Activated naive CD4-positive, alpha-beta T cell treated with anti-CD3 and anti-CD28 coated beads, Interleukin-2, amount 50 U/mL, for 16 hours (primary cell): Measurements from ENCODE around the gene APBA2.

ENCODE experiments used
- DNase-seq: peaks from one replicate; pipeline ENCODE4 v3.0.0-alpha.2; 2020

APBA2 gene

DNA sequence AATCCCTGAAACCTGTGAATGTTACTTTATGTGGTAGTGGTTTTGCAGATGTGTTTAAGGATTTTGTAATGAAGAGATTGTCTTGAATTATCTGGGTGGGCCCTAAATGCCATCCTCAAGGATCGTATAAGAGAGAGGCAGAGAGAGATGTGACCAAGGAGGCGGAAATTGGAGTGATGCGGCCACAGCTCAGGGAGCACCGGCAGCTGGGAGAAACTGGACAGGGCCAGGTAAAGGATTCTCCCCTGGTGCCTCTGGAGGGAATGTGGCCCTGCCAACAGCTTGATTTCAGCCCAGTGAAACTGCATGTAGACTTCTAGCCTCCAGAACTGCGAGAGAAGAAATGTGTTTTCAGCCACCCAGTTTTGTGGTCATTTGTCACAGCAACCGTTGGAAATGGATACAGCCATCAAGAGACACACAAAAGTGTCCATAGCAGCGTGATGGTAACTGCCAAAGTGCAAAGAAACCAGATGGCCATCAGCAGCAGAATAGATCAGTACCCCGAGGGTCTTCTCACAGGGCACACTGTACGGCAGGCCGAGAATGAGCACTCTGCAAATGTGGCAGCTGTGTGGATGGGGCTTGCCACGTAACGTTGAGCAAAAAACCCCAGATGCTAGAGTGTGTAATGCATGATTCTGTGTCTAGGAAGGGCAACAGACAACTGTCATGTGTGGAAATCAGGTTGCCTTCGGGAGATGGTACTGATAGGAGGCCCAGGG, 12.2 kb downstream of the APBA2 start:
- no peak for DNase-seq

DNA sequence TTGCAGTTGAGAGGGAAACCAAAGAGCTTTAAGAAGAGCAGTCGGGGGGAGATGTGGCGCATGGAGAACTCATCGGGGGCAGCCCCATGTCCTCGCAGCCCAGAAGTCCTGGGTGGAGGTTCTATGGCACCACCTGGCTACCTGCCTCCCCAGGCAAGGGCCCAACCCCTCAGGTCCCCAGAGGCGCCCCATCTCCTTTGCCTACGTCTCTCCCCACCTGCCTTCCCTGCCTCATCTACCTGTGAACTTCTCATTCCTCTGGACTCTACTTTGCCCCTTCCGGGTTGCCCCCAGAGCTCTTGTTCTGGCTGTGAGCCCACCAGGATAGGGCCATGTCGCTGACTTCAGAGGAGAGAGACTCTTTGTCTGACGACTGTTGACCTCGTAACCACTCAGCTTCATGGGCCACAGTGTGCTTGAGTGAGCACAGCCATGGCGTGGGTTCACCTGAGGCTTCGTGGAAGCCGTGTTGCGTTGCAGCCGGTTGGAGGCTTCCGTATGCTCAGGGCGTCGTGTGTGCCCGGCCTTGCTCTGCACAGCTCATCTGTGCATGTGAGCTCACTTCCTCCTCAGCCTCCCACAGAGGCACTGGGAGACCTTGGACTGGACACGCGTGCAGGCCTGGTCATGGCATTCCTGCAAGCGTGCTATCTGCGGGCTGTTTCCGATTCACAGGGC, 13.4 kb downstream of the APBA2 start:
- no peak for DNase-seq

DNA sequence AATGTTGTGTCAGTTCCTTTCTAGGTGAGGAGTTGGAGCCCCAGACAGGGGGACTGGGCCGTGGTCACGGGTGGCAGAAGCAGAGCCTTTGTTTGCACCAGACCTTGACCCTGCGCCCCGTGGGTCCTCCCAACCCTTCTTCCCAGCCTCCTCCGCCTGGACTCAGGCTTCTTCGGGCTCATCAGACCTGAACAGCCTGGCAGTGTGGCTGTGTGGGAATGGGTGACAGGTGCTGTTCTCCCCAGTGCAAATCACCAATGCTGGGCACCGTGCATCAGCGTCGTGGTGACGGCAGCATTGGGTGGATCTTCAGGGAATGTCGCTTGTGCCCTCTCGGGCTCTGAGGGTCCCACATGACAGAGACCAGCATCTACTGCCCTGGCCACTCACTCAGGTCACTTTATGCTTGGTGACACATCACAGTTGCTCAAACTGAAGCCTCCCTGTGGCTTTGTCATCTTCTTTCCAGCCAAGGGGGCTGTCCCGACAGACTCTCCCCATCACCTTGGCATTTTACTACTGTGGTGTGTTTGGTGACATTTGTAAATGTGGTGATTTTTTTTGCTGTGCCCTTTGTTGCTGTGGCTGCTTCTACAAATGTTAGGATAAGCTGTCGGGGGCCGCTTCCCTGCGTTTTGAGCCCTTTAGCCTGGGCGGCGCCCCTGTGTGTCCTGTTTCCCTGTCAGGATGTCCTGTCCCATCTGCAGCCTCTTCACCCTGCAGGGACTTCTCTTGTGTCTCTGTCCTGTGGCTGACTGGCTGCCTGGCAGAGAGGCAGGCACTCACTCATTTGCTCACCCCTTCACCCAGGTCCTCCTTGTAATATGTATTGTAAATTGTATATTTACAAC, 14.5 kb downstream of the APBA2 start:
- no peak for DNase-seq

DNA sequence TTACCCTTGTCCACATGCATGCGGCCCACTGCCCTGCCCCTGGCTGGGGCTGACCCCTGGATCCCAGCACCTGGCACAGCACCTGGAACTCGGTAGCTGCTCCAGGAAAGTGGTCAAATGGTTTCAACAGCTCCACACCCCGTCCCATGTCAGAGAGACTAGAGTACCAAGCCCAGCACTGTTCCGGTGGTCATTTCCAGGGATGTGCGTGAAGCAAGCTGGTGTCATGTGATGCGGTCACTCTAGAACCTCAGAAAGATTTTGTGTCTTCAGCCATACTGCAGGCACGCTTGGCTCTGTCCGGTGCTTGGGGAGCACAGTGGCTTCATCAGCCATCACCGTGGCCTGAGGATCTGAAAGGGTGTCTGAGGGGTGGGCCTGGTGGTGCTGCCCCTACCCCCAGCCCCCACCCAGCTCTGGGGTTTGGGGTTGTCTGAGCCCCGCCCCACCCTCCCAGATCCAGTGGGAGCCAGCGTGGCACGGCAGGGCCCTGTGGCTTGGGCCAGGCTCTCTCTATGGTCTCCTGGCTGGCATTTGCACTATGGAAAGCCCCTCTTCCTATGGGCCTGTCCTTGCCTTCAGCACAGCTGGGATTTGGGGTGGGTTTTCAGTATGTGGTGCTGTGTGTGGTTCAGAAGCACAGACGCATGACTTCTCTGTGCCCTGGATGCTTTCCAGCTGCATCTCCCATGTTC, 15.3 kb downstream of the APBA2 start:
- DNase-seq: no peak

DNA sequence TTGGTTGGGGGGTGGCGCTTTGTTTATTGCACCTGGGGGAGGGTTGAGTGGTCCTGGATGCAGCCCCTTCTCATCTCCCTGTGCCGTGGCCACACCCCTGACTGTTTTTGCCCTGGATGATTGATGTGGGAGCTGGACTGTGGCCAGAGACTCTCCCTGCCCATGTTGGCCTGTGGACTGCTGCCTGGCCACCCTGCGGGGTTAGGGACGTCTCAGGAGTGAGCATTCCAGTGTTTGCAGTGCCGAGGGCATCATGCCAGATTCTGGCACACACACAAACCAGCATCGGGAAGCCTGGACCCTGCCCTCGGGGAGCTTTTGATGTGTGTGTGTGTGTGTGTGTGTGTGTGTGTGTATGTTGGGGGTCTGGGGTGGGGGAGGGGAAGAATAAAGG, 15.8 kb downstream of the APBA2 start:
- no peak for DNase-seq

DNA sequence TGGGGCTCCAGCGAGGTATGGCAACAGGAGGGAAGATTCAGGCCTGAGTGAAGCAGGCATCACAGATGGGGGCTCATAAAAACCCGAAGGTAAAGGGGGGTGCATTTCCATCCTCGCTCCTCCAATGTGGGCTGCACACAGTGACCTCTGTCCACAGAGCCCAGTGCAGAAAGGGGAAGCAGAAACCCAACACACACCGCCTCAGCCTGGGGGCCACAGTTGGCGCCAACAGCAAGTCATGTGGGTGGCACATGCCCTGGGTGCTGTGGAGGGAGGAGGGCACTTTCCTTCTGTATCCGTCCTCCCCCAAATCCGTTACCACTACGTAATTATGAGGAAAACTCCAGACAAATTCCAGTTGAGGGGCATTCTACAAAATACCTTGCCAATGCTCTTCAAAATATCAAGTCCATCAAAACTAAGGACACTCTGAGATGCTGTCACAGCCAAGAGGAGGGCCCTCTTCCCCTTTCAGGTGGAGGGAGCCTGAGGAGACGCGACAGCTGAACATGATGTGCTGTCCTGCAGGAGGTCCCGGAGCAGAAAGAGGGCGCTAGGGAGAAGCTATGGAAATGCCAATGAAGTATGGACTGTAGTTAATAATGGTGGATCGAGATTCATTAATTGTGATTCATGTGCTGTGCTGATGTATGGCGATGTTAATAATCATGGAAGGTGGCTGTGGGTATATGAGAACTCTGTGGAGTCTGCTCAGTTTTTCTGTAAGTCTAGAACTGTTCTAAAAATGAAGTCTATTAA, 16.4 kb downstream of the APBA2 start:
- no peak for DNase-seq

DNA sequence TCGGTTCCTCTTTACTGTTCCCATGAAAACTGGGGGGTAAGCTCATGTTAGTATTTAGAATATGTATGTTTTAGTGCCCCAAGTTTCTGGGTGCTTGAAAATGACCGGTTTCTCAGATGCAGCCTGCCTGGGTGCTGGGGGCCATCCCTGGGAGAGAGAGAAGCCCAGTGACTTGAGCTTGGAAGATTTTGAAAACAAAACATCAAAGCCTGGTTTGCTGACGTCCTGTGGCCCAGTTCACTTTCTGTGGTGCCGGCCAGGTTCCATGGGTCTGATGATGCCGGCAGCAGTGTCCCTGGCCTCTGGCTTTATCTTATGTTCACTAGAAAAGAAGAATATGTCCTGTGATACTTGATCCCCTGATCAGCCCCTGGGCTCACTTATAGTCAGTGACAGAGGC, 17.1 kb downstream of the APBA2 start:
- DNase-seq: no peak

DNA sequence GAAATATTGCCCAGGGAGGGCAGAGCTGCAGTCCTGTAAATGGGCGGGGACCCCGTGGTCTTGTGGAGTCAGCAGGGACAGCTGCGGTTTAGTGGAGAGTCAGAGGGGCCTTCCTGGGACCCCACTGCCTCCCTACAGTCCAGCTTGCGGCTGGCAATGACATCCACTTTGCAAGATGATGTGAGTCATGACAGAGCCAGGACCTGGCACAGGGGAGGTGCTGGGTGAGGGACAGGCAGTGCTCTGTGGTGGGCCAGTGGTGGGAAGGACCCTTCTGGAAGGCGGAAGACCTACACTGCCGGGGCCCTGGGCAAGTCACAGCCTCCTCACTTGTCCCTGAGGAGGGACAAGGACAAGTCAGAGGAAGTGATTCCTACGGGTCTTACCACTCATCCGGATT, 17.8 kb downstream of the APBA2 start:
- no peak for DNase-seq

DNA sequence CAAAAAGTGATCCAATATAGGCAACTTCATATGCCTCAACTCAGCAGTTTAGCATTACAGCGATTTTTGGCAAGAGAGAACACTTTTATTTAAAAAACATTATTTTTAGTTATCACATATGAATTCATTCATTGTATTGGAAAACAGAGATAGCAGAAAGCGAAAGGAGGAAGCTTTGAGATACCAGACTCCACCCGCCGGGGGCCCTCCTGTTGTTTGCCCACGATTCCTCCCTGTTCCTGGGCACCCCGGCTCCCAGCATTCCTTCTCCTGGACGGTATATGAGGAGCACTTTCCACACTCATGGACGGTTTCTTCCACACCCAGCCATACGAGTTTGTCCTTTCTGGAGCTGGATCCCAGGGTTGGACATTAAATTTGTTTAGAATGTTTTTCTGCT, 18.2 kb downstream of the APBA2 start:
- DNase-seq: no peak

DNA sequence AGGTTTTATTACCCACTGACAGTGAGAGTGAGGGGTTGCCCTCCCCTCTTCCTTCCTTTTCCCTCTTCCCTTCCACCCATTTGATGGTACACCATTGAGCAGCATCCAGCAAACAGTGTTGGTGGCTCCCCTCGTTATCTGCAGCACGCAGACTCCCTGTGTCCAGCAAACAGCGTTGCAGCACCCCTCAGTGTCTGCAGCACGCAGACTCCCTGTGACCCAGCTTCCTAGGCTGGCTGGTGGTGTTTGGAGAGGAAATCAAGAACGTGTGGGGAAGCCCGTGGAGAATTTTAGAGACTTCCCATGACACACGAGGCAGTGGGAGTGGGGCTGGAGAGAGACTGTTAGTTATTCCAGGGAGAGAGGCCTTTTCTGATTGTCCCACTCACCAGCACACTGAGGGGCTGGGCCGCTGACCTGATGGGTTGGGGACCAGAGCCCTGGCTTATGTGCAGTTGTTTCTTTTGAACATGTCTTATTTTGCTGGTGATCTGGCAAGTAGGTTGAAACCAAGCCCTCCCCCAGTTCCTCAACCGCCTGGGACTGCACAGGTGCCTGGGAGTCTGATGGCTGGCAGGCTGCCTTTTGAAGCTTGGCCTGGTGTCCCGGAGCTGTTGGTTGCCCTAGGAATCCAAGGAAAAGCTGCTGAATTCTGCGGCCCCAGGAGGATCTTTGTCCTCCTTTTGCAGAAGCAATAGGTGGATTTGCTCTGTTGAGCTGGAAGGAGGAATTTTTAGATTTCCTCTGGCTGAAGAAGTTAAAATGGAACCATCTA, 19.0 kb downstream of the APBA2 start:
- no peak for DNase-seq

DNA sequence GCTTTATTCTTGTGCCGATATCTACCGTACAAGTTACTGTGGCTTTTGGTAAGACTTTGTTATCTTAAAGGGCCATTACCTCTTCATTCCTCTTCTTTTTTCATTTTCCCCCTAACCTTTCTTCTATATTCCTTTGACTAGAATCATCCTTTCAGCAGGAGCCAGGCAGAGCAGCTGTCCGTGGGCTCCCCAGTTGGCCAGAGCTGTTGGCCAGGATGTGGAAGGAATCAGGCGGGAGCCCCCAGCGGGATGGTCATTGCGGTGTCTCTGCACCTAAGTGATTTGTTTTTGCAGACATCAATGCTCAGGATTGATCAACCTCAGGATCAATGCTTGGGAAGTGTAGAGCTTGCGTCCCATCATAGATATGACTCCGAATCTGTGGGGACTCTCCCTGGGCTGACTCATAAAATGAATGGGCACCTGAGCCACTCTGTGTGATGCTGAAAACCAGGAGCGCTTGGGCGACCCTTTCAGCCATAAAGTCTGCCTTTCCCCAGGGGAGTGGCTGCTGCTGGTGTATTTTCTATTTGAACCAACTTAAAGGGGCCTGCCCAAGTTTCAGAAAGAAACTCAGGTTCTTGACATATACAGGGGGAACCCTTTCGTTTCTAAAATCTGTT, 21.7 kb downstream of the APBA2 start:
- peak; percentile 1 for DNase-seq

DNA sequence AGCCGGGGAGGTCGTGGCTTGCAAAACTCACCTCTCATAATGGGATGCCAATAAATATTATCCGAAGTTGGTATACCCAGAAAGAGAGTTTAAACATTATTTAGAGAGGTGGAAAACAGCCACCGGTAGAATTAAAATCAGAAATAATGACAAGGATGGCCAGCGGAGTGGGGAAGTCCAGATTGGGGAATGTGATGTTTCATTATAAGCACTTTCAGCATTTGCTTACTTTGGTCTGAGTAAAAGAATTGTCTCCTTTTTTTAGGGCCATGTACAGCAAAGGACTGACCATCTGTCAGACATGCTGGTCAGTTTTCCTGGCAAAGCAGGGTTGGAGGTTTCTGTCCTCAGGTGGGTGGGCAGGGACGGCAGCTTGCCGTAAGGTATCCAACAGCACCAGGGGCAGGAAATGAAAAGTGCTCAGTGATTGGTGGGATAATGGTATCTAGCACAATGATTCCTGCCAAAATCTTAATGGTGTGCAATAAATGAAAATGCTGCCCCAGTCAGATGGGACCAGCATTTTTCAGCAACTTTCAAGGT, 24.3 kb downstream of the APBA2 start:
- DNase-seq: no peak

DNA sequence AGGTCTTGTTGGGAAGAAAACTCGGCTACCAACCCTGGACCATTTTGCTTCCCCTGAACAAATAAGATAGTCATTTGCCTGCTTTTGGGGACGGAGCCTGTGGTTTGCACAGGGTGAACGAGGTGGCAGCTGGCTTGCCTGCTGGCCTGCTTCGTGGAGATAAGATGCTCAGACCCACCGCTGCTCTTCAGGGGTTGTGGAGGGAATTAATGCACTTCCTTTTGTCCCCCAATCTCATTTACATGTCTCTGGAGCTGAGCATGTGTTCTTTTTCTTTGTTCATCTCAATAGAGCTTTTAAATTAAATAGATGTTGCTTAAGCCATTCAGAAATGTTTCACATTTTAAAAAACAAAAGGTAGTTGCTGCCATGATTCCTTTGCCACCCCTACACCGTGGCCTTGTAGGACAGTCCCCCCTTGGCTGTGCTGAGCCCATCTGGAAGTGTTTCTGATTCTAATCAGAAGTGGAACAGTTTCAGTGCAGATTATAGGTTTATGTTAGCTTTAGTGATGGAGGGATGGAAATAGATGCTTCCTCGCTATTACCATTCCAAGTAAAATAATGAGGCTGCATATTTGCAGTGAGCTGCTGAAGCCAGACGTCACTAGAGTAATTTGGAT, 25.6 kb downstream of the APBA2 start:
- DNase-seq: peak; percentile 7

DNA sequence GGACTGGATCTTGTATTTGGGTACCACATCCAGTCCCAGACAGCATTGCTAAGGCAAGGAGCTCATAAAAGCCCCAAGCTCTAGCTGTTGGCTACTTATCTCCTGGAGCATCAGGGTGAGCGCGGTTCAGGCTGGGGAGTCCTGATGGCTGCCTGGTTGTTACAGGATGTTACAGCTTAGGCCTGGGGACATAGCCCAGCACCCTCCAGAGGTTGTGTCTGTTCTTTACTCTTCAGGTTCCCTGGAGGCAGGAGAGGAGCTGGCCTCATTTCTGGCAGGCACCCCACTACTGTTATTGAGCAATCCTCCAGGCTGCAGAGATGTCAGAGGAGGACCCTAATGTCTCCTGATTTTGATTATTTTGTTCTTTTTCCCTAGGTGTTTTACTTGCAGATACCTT, 26.6 kb downstream of the APBA2 start:
- DNase-seq: peak; percentile 3

DNA sequence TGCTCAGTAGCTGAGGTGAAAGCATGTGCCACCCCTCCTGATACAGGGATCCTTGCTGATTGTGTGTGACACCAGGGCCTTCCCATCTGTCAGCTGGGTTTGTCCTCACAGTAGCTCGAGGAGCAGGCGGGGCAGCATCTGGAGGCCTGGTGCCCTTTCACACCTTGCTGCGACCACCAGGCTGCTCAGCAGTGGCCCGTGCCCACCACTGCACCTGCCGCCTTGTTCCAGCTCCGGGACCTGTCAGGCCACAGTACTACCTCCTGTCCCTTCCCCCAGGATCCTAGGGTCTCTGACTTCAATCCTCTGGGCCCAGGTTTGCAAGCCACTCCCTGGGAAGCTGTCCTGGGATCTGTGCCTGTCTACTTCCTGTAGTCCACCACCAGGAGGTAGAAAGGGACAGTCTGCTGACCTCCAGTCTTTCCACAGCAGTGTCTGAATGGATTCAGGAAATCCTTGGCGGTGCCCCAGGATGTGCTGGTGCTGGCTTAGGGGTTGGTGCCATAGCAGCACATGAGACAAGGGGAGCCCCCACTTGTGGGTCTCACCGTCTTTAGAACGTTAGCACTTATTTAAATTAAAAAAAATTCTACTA, 27.5 kb downstream of the APBA2 start:
- peak; percentile 6 for DNase-seq

DNA sequence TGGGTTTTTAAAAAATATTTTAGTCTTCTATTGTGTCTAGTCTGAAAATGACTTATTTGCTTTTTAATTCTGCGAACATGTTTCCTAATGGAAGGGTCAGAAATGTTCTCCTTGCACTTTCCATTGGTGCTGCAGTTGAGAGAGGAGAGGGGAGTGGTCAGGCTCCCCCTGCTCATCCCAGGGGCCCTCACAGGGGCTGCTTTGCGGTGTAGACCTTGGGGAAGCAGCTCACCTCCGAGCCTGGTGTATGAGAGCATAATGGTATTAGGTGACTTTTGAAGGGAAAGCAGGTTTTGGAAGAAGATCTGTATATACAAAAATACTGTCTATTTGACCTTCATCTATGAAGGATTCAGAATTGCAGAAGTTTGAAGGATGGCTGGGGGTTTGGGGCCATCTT, 28.3 kb downstream of the APBA2 start:
- DNase-seq: peak; percentile 2

DNA sequence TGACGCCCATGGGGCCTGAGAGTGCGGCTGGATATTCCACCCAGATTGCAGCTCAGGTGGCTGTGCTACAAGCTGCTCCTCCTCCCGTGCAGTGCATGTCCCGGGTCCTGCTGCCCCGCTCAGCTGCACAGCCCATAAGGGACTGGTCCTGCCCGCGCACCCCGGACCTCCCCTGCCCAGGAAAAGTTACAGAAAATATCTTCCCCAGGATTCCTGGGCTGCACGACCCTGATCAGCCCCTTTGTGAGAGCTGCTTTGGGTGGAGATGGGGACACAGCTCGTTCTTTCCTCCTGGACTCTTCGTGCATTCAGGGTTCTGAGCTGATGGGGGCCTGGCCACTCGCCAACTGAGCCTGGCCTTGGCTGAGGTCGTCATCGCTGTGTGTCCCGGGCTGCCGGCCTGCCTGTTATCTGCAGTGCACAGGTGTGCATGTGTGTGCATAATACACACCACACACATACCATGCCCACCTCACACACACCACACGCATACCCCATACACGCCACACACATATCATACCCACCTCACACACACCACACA, 28.8 kb downstream of the APBA2 start:
- DNase-seq: peak; percentile 8

DNA sequence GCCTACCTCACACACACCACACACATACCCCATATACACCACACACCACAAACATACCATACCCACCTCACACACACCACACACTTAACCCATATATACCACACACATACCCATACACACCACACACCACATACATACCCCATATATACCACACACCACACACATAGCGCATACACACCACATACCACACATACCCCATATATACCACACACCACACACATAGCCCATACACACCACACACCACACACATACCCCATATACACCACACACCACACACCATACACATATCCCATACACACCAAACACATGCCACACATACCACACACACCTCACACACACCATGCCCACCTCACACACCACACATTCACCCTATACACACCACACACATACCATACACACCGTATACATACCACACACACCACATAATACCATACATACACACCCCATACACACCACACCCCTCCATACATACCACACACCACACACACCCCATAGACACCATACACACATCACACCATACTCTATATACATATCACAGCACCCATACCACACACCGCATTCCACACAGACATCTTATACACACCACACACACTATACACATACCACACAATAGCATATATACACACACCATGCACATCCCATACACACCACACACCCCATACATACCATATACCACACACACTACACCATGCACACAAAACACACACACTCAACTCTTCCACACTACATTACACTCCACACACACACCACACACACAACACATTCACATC, 29.5 kb downstream of the APBA2 start:
- DNase-seq: no peak

DNA sequence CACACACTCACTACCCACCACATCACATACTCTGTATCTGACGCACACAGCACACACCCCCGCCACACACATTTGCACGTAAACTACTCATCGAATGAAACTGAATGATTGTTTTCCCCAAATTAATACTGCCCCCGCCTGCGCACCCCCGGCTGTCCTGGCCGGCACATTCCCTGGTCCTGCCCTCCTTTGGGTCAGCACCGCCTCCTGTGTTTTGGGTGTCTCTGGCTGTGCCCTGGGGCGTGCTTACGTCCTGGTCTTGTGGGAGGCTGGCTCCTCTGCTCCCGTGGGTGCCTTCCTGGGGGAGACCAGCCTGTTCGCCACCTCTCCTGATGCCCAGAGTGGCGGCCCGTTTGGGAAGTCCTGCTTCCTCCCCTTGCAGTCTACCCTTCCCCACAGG, 30.2 kb downstream of the APBA2 start:
- peak; percentile 5 for DNase-seq
